GM12801 (cell line): ENCODE measurements around the gene MYADML2.

ENCODE experiments used
- CTCF ChIP-seq: IDR thresholded peaks from one replicate; pipeline ENCODE4 v1.5.1; 2011; ENCODE audit warnings: control low read depth; ENCODE audit not compliant: insufficient read length; ENCODE audit errors: extremely low read depth

The MYADML2 gene

GRCh38 chr17:81947189-81947588 lies at the start of gene MYADML2:
MYADML2 (minus strand) TSS chr17:81947233; CDS start chr17:81941741, 5,492 bp downstream.
- TF ChIP-seq CTCF: no peak

- no peak for TF ChIP-seq CTCF
Observed at GRCh38 chr17:81996232-81996756, 49.3 kb upstream of the MYADML2 start.

GRCh38 chr17:81995463-81996231 lies 48.6 kb upstream of the MYADML2 start:
- no peak for TF ChIP-seq CTCF

- TF ChIP-seq CTCF: no peak
Observed at GRCh38 chr17:81994593-81995462, 47.8 kb upstream of the MYADML2 start.

GRCh38 chr17:81993729-81994592 lies 46.9 kb upstream of the MYADML2 start:
- no peak for TF ChIP-seq CTCF

- TF ChIP-seq CTCF: no peak
Observed at GRCh38 chr17:81992306-81993102, 45.5 kb upstream of the MYADML2 start.
